Skeletal muscle tissue (tissue), 4 donors: ENCODE measurements around the gene SYNE4. TPM values are rescaled to one million over a fixed set of nuclear protein-coding genes. Genes with fewer than 3 reads are reported as not detected.

Source experiments
- H3K27ac ChIP-seq: one replicate; pipeline ENCODE4 v1.7.0; 2013; ENCODE audit warnings: mild to moderate bottlenecking, low read depth, low read length, inconsistent platforms
- H3K27me3 ChIP-seq, 3 donors: one replicate each; pipeline ENCODE4 v1.7.0; 2013; ENCODE audit warnings: low read length in 3 of 3; ENCODE audit not compliant: control insufficient read depth in 3 of 3, insufficient read depth in 3 of 3
- H3K36me3 ChIP-seq, 3 donors: one replicate each; pipeline ENCODE4 v1.7.0; 2013; ENCODE audit warnings: low read length in 3 of 3; ENCODE audit not compliant: control insufficient read depth in 3 of 3, insufficient read depth in 3 of 3
- H3K4me1 ChIP-seq, 3 donors: one replicate each; pipeline ENCODE4 v1.7.0; 2013; ENCODE audit warnings: low read length in 3 of 3, mild to moderate bottlenecking in 3 of 3; ENCODE audit not compliant: control insufficient read depth in 3 of 3, insufficient read depth in 3 of 3
- H3K4me3 ChIP-seq, 3 donors: one replicate each; pipeline ENCODE4 v1.7.0; 2013; ENCODE audit warnings: low read length in 3 of 3
- H3K9ac ChIP-seq, 3 donors: one replicate each; pipeline ENCODE4 v1.7.0; 2013; ENCODE audit warnings: low read length in 3 of 3, mild to moderate bottlenecking in 3 of 3, moderate library complexity in 2 of 3, low read depth in 1 of 3
- H3K9me3 ChIP-seq, 3 donors: one replicate each; pipeline ENCODE4 v1.7.0; 2013; ENCODE audit warnings: low read length in 3 of 3; ENCODE audit not compliant: control insufficient read depth in 3 of 3
- total RNA-seq: library from RNA; depleted of rRNA; stranded (reverse); fragments of >200 nt; gene quantifications from one replicate; pipeline ENCODE4 v1.2.3, GENCODE V29; 2014
- donor health status: Osteomylitis.

Gene SYNE4, protein sequence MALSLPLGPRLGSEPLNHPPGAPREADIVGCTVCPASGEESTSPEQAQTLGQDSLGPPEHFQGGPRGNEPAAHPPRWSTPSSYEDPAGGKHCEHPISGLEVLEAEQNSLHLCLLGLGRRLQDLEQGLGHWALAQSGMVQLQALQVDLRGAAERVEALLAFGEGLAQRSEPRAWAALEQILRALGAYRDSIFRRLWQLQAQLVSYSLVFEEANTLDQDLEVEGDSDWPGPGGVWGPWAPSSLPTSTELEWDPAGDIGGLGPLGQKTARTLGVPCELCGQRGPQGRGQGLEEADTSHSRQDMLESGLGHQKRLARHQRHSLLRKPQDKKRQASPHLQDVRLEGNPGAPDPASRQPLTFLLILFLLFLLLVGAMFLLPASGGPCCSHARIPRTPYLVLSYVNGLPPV
- total RNA-seq = not detected

DNA sequence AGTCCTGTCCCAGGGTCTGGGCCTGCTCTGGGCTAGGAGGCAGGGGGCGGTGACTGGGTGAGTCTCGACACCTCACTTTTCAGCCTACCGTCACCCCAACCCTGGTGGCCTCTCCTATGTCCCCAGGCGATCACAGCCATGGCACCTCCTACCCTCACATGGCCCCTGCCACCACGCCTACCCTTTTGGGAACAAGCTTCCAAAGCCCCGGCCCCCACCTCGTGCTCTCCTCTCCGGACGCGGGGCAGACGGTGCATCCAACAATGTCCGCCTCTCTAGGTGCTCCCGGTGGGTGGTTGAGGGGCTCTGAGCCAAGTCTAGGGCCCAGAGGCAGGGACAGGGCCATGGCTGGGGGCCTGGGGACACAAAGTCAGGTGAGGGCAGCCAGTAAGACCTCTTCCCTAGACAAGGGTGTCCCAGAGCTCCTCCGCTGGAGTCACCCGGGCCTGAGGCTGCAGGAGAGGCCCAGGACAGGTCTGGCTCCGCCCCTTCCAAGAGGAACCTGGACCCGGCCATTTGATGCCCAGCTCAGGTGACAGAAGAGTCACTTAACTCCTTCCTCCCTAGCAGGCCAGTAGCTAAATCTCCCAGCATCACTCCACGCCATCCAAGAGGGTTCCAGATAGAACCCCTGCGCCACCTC lies at the start of gene SYNE4:
SYNE4 (minus strand) TSS at position 478 of the 643 bp plus-strand sequence; CDS start at position 346, 132 bp downstream.
- Histone ChIP-seq H3K4me1 (peaks cover 15 to 17% (median 15%) of the 10 kb centered on the region in 3 donors), H3K9me3 (no peaks in the 10 kb centered on the region), H3K9ac (peak within 1 kb of the TSS; percentile 10 to 64 (median 14)), H3K27me3 (peaks cover 0 to 12% (median 10%) of the 10 kb centered on the region in 3 donors), H3K27ac (no peak within 1 kb of the TSS), H3K4me3 (peak within 1 kb of the TSS; percentile 35 to 50 (median 49)), H3K36me3 (peaks cover 0 to 3% (median under 1%) of the 10 kb centered on the region in 3 donors)

DNA sequence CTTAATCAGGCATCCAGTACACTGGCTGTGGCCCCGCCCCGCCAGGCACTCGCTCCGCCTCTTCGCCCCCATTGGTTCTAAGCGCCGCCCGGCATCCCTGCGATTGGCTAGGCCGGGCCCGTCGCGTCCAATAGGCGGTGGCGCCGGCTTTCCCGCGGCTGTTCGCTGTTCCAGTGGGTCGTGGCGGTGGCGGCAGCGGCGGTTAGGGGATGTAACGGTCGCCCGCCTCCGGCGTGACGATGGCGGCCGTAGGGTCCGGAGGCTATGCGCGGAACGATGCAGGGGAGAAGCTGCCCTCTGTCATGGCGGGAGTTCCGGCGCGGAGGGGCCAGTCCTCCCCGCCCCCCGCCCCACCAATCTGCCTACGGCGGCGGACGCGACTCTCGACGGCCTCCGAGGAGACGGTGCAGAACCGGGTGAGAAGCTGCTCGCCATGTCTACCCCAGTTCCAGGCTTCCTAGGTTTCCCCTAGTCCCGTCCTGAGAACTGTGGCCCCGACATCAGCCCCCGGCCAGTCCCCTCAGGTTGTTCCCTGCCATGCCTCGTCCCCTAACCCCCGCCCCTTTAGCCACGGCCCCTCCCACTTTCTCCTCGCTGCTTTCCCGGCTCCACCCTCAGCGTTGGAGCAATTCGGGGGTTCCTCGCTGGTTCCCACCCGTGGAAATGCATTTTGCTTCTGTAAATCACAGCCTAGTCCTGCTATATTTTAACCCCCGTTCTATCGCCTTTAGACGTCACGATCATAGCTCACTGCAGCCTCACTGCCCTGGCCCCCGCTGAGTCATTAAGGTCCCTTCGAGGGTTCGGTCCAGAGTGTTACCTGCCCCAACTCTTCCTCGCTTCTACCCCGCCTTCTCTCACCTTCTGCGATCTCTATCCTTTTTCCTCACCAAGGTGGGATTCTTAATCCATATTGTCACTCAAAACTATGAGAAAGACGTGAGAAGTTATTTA lies 46.4 kb upstream of the SYNE4 start, which contains the start of gene WDR62:
WDR62 (plus strand) TSS at position 165 of the 954 bp plus-strand sequence; CDS start at position 240, 75 bp downstream.
- Histone ChIP-seq H3K36me3 (no peaks in the 10 kb centered on the region), H3K9me3 (no peaks in the 10 kb centered on the region), H3K4me3 (peak within 1 kb of the TSS; percentile 80 to 98 (median 80)), H3K4me1 (peaks cover 21 to 35% (median 26%) of the 10 kb centered on the region in 3 donors), H3K27me3 (no peaks in the 10 kb centered on the region), H3K27ac (peak within 1 kb of the TSS; percentile 98), H3K9ac (peak within 1 kb of the TSS; percentile 86 to 89 (median 87))

DNA sequence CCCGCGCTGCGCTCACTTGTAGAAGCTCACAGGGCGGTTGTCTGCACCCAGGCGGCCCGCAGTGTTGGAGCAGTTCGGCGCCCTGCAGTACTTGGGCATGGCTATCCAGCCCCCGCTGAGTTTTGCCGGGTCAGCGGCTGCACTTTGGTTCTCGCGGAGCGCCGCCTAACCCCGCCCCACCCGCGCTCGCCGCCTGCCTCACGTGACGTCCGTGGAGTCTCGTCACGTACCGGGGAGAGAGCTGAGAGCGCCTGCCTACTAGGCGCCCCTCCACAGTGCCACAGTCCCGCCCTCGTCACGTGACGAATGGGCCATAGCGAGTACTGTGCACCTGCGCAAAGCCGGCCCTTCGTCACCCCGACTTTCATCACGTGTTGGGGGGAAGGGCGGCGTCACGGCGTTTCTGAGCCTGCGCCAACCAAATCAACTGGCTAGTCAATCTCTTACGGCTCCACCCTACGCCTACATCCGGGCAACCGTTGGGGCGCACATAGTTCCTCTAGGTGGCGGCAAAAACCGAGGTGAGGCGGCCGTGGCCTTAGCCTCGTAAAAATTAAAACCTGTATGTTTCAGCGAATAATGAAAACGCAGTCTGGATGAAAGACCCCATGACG lies 45.6 kb upstream of the SYNE4 start, which contains the start of gene THAP8:
THAP8 (minus strand) TSS at position 167 of the 614 bp plus-strand sequence; CDS start at position 99, 68 bp downstream.
- no peaks in the 10 kb centered on the region for H3K9me3 ChIP-seq
- H3K9ac ChIP-seq = peak within 1 kb of the TSS; percentile 86 to 89 (median 87)
- H3K36me3 ChIP-seq = no peaks in the 10 kb centered on the region
- H3K27ac ChIP-seq = peak within 1 kb of the TSS; percentile 98
- H3K4me3 ChIP-seq = peak within 1 kb of the TSS; percentile 80 to 98 (median 80)
- H3K27me3 ChIP-seq = no peaks in the 10 kb centered on the region
- H3K4me1 ChIP-seq = peaks cover 19 to 30% (median 21%) of the 10 kb centered on the region in 3 donors

DNA sequence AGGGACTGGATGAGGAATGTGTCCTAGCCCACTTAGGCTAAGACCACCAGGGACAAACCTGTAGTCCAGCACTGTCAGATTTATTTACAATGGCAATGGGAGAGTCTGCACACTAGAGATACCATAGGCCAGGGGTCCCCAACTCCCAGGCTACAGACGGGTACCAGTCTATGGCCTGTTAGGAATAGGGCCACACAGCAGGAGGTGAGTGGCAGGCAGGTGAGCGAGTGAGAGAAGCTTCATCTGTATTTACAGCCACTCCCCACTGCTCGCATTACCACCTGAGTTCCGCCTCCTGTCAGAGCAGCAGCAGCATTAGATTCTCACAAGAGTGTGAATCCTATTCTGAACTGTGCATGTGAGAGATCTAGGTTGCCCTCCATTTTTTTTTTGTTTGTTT lies 43.0 kb upstream of the SYNE4 start:
- H3K4me3 ChIP-seq = no peak overlapping the region
- H3K9me3 ChIP-seq = no peaks in the 10 kb centered on the region
- no peaks in the 10 kb centered on the region for H3K27me3 ChIP-seq
- peaks cover 8 to 21% (median 11%) of the 10 kb centered on the region in 3 donors for H3K4me1 ChIP-seq
- no peak overlapping the region for H3K27ac ChIP-seq
- no peaks in the 10 kb centered on the region for H3K36me3 ChIP-seq
- peak overlapping the region in 1 of 3 donors; percentile 20 for H3K9ac ChIP-seq

DNA sequence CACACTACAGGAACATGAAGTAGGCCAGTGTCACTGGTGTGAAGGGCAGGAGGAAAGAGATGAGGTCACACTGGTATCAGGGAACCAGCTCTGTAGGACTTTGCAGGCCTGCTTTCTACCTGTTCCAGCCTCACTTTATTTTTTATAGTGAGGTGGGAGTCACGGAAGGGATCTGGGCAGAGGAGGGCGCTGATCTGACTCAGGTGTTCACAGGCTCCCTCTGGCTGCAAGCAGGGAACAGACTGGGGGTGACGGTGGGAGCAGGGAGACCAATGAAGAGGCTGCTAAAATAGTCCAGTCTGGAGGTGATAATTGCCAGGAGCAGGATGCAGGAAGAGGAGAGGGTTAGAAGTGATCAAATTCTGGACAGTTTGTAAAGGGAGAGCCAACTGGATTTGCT lies 42.6 kb upstream of the SYNE4 start:
- Histone ChIP-seq H3K27me3 (no peaks in the 10 kb centered on the region), H3K4me1 (peaks cover 8 to 21% (median 11%) of the 10 kb centered on the region in 3 donors), H3K9ac (peak overlapping the region in 1 of 3 donors; percentile 20), H3K27ac (no peak overlapping the region), H3K9me3 (no peaks in the 10 kb centered on the region), H3K36me3 (no peaks in the 10 kb centered on the region), H3K4me3 (no peak overlapping the region)

DNA sequence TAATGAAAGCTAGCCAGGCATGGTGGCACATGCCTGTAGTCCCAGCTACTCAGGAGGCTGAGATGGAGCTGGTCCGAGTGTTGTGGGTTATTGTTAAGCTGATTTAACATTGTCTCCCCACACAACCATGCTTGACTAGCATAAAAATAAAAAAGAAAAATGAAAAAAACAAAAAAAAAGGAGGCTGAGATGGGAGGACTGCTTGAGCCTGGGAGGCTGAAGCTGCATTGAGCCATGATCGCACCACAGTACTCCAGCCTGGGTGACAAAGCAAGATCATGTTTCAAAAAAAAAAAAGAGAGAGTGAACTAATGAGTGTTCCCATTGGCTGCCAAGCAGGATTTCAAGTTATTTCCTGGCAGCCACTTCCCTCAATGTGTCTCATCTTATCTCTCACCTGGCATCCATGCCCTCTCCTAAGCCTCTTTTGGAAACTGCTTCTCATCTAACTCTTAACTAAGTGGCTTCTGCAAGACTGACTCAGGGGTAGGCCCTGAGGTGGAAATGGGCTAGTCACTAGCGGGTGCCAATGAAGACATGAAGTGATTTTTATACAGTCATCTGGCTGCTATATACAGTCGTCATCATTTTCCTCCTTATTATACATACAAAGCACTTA lies 40.6 kb upstream of the SYNE4 start:
- Histone ChIP-seq H3K9ac (no peak overlapping the region), H3K4me3 (no peak overlapping the region), H3K36me3 (no peaks in the 10 kb centered on the region), H3K27ac (no peak overlapping the region), H3K4me1 (peaks cover 0 to 12% (median 4%) of the 10 kb centered on the region in 3 donors), H3K9me3 (no peaks in the 10 kb centered on the region), H3K27me3 (no peaks in the 10 kb centered on the region)

DNA sequence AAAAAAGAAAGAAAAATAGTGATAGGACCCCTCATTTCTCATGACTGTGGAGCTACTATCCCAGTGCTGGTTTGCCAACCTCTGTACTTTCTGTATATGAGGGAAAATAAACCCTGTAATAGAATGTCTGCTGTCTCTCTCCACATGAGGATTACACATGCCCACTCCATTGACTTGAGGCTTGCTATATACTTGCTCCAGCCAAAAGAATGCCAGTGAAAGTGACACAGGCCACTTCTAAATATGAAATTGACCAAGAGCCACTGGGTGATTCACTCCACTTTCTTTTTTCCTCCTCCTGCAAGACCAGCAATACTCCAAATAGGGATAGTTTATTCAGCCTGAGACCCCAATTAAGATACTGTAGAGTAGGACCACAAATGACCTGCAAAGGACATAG lies 39.2 kb upstream of the SYNE4 start:
- no peak overlapping the region for H3K27ac ChIP-seq
- H3K9me3 ChIP-seq = no peaks in the 10 kb centered on the region

DNA sequence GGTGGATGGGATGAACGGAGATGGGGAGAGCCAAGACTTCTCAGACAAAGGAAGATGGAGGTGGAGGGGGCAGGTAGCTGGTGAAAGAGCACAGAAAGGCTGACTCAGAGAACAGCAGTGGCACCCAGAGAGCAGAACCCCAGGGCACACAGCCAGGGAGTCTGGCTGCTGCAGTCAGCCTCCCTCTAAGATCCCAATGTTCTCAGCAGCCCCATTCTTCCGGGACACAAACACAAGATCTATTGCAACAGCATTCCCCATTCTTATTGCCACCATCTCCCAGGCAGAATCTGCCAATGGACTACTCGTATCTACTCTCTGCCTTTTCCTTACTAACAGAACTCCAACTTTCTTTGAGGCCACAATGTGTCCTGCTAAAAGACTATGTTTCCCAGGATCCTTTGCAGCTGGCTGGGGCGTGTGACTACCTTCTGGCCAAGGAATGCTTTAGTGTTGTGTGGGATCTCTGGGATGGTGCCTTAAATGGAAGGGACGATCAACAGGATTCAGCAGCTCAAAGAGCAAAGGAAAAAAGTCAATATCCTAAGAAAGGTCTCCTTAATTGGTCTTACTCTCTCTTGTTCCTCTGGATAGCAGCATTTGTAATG lies 37.9 kb upstream of the SYNE4 start:
- Histone ChIP-seq H3K27ac (no peak overlapping the region), H3K36me3 (no peaks in the 10 kb centered on the region), H3K4me1 (peaks cover 0 to 3% (median 0%) of the 10 kb centered on the region in 3 donors), H3K27me3 (no peaks in the 10 kb centered on the region), H3K9me3 (no peaks in the 10 kb centered on the region), H3K4me3 (no peak overlapping the region), H3K9ac (no peak overlapping the region)

More for the DNA sequence above, 39.2 kb upstream of the SYNE4 start:
- H3K4me3 ChIP-seq = no peak overlapping the region
- H3K4me1 ChIP-seq = peaks cover 0 to 6% (median 2%) of the 10 kb centered on the region in 3 donors
- H3K27me3 ChIP-seq = no peaks in the 10 kb centered on the region
- no peaks in the 10 kb centered on the region for H3K36me3 ChIP-seq
- H3K9ac ChIP-seq = no peak overlapping the region
